Large intestine (tissue), 3 donors: ENCODE results near the gene SLAMF7. TPM values are rescaled to one million over a fixed set of nuclear protein-coding genes. Genes with fewer than 3 reads are reported as not detected.
"Not testable (repeated sequence)": the region's sequence is repeated elsewhere in the genome, so short reads cannot be mapped to it uniquely, and the experiment has no call there.

ENCODE experiments used
- DNase-seq, 2 donors: peaks; one replicate each; pipeline versions ENCODE4 v3.0.0 to v3.0.0-alpha.2; 2013
- H3K27ac ChIP-seq: one replicate; pipeline ENCODE4 v1.5.1; 2013; ENCODE audit warnings: low read length
- H3K27me3 ChIP-seq: 2 replicates; pipeline ENCODE4 v1.6.1; 2013; ENCODE audit warnings: low read length; ENCODE audit not compliant: control insufficient read depth, insufficient read depth
- H3K36me3 ChIP-seq: 2 replicates; pipeline ENCODE4 v1.6.1; 2013; ENCODE audit warnings: low read length; ENCODE audit not compliant: control insufficient read depth, insufficient read depth
- H3K4me1 ChIP-seq: one replicate; pipeline ENCODE4 v1.6.1; 2013; ENCODE audit warnings: low read length; ENCODE audit not compliant: control insufficient read depth, insufficient read depth
- H3K4me3 ChIP-seq: one replicate; pipeline ENCODE4 v1.5.1; 2013; ENCODE audit warnings: low read length
- H3K9me3 ChIP-seq: one replicate; pipeline ENCODE4 v1.6.1; 2013; ENCODE audit warnings: mild to moderate bottlenecking, low read depth, low read length, moderate library complexity; ENCODE audit not compliant: control insufficient read depth
- WGBS: methylation state at CpG from one replicate; pipeline ENCODE4 v1.1.5; 2013; ENCODE audit warnings: low lambda C conversion rate; ENCODE audit not compliant: insufficient coverage; 5-methylcytosine and 5-hydroxymethylcytosine counted together
- polyA plus RNA-seq: library from polyadenylated mRNA; unstranded; fragments of 120-200 nt; gene quantifications from one replicate; pipeline ENCODE4 v1.2.1, GENCODE V29; 2013

Gene SLAMF7
- polyA plus RNA-seq, 1 donor: 5.8 TPM

- Histone ChIP-seq H3K4me3 (no peak overlapping the region), H3K27me3 (peaks cover 6% of the 10 kb centered on the region), H3K27ac (no peak overlapping the region), H3K36me3 (no peaks in the 10 kb centered on the region), H3K4me1 (no peaks in the 10 kb centered on the region), H3K9me3 (no peaks in the 10 kb centered on the region)
- WGBS: no CpG with 5 or more reads among the region's 1 CpG
- no peak for DNase-seq
These were observed 29.3 kb upstream of the SLAMF7 start for GRCh38 chr1:160709715-160710114.

DNA sequence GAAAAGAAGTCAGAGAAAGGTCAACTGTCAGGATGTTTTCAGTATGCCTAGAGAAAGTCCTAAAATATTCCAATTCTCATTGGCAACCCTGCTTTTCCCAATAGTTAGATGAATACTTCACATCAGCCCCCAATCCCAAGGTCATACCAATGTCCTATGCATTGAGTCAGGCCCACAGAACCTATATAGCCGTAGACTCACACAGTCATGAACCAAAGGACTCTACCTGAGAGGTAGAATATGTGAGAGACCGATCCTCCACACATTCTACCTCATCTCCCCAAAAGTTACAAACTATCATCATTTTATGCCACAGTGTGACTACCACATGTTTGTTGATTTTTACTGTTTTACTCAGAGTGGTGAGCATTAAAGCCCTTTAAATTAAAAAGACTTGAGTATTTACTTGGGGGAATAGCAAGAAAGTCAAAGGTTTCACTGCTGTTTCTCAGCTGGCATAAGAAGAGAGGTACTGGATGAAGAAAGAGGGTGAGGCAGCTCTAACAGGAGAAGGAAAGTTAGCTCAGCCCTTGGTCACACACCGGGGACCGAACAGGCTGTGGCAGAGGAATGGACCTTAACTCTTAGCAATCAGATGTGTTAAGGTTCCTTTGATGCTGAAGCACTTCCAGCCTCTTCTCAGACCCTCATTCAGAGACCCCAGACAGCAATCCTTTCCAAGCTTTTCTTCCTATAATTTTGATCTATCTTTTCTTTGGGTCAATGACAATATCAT is 28.4 kb upstream of the SLAMF7 start:
- Histone ChIP-seq H3K27ac (no peak overlapping the region), H3K4me1 (no peaks in the 10 kb centered on the region), H3K27me3 (peaks cover 6% of the 10 kb centered on the region), H3K36me3 (no peaks in the 10 kb centered on the region), H3K4me3 (peak overlapping the region; percentile 16), H3K9me3 (no peaks in the 10 kb centered on the region)
- WGBS: no CpG with 5 or more reads among the region's 4 CpGs
- no peak for DNase-seq

GRCh38 chr1:160711276-160711601 is 27.8 kb upstream of the SLAMF7 start:
- H3K27ac ChIP-seq: no peak overlapping the region
- H3K4me3 ChIP-seq: peak overlapping the region; percentile 16
- no peaks in the 10 kb centered on the region for H3K4me1 ChIP-seq
- peaks cover 6% of the 10 kb centered on the region for H3K27me3 ChIP-seq
- no CpG with 5 or more reads among the region's 2 CpGs for WGBS
- no peaks in the 10 kb centered on the region for H3K36me3 ChIP-seq
- no peak for DNase-seq
- H3K9me3 ChIP-seq: no peaks in the 10 kb centered on the region

DNA sequence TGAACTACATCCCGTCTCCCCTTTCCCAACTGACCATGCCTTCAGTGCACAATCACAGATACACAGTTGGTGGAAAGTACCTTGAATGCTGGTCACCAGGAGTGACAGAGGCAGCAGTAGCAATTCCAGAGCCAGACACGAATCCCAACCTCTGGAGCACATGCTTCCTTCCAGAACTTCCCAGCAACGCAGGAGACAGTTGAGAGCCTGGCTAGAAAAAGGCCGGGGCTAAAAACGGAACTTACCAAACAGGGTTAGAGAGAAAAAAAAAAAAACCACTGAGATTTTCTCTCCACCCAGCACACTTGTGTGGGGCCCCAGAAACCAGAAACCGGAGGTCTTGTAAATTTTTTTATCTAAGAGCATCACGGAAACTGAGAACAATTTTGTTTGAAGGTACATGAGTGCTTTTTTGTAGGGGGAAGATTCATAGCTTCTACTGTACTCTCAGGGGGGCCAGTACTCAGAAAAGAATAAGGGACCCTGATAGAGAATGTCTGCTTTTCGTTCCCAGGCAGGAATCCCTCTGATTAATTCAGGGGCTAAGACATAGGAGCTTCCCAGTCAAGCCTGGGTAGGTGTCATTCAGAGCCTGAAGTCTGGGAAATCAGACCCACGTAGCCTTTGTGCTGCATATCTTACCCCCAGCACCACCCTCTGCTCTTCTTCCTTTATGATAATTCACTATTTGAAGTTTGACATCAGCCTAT is 27.3 kb upstream of the SLAMF7 start, which contains the start of gene CD48:
Gene CD48 (minus strand): TSS at position 221 of the 710 bp plus-strand sequence. CDS start 59 bp downstream, at position 162.
- peaks cover 6% of the 10 kb centered on the region for H3K27me3 ChIP-seq
- H3K27ac ChIP-seq: no peak within 1 kb of the TSS
- 64% methylated on average over 2 of the region's 9 CpGs for WGBS
- peak within 1 kb of the TSS; percentile 16 for H3K4me3 ChIP-seq
- no peaks in the 10 kb centered on the region for H3K4me1 ChIP-seq
- DNase-seq: no peak
- no peaks in the 10 kb centered on the region for H3K36me3 ChIP-seq
- no peaks in the 10 kb centered on the region for H3K9me3 ChIP-seq

GRCh38 chr1:160712525-160713080 is 26.4 kb upstream of the SLAMF7 start:
- not testable (repeated sequence) for H3K9me3 ChIP-seq, H3K27ac ChIP-seq, DNase-seq

DNA sequence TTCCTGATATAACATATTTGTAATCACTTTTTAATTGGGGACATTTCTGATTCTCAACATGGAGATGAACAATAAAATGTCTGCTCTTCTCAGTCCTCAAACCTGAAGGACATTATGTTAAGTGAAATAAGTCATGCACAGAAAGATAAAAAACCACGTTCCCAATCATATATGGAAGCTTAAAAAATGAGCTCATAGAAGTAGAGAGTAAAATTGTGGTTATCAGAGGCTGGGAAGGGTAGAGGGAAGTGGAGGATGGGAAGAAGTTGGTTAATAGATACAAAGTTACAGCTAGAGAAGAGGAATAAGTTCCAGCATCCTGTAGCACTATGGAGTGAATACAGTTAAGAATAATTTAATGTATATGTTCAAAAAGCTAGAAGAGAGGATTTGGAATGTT is 25.9 kb upstream of the SLAMF7 start:
- Histone ChIP-seq H3K27ac (no peak overlapping the region), H3K4me1 (no peaks in the 10 kb centered on the region), H3K27me3 (peaks cover 3% of the 10 kb centered on the region), H3K4me3 (no peak overlapping the region), H3K36me3 (no peaks in the 10 kb centered on the region), H3K9me3 (no peaks in the 10 kb centered on the region)
- DNase-seq: no peak
- WGBS: 92% methylated on average over 1 of the region's 1 CpG

More at GRCh38 chr1:160712525-160713080, 26.4 kb upstream of the SLAMF7 start:
- no CpG with 5 or more reads among the region's 5 CpGs for WGBS
- H3K27me3 ChIP-seq, H3K4me1 ChIP-seq, H3K4me3 ChIP-seq, H3K36me3 ChIP-seq: not testable (repeated sequence)

DNA sequence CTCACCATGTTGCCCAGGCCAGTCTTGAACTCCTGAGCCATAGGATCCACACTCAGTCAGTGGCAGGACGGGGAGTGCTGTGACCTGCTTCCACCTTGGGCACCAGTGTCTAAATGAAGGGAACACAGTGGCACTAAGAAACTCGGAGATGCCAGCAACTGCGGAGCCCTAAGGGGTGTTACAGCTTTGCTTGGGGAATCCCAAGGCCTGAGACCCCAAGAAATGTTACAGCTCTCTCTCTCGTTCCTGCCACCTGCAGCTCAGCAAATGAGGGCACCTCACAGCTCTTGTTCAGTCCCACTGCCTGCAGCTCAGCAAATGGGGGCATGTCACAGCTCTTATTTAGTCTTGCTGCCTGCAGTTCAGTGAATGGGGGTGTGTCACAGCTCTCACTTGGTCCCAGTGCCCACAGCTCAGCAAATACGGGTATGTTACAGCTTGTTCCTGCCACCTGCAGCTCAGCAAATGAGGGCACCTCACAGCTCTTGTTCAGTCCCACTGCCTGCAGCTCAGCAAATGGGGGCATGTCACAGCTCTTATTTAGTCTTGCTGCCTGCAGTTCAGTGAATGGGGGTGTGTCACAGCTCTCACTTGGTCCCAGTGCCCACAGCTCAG is 24.9 kb upstream of the SLAMF7 start:
- not testable (repeated sequence) for H3K27ac ChIP-seq, H3K4me3 ChIP-seq, H3K9me3 ChIP-seq, H3K4me1 ChIP-seq, DNase-seq, H3K36me3 ChIP-seq, H3K27me3 ChIP-seq
- no CpG with 5 or more reads among the region's 5 CpGs for WGBS

DNA sequence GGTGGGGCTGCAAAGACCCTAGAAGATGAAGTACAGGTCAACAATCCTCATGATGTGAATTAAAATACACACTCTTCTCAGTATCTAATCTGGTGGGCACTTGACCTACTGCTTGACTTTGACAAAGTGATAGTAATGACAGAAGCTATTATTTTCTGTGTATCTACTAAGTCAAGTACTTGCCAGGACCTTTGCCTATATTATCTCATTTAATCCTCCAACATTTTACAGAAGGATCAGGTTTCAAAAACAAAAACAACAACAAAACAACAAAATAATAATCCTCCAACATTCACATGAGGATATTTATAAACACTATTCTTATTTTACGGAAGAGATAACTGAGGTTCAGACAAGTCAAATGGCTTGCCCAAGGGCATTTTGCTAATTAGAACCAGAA is 23.0 kb upstream of the SLAMF7 start:
- no peak overlapping the region for H3K27ac ChIP-seq
- no peaks in the 10 kb centered on the region for H3K36me3 ChIP-seq
- H3K27me3 ChIP-seq: peaks cover 3% of the 10 kb centered on the region
- no peak overlapping the region for H3K4me3 ChIP-seq
- 100% methylated on average over 1 of the region's 1 CpG for WGBS
- no peaks in the 10 kb centered on the region for H3K9me3 ChIP-seq
- H3K4me1 ChIP-seq: no peaks in the 10 kb centered on the region
- DNase-seq: no peak

- DNase-seq: no peak
- Histone ChIP-seq H3K9me3 (no peaks in the 10 kb centered on the region), H3K36me3 (no peaks in the 10 kb centered on the region), H3K27me3 (peaks cover 3% of the 10 kb centered on the region), H3K4me1 (no peaks in the 10 kb centered on the region), H3K4me3 (no peak overlapping the region), H3K27ac (no peak overlapping the region)
- 100% methylated on average over 1 of the region's 5 CpGs for WGBS
These were observed 21.7 kb upstream of the SLAMF7 start for GRCh38 chr1:160717306-160717705.

DNA sequence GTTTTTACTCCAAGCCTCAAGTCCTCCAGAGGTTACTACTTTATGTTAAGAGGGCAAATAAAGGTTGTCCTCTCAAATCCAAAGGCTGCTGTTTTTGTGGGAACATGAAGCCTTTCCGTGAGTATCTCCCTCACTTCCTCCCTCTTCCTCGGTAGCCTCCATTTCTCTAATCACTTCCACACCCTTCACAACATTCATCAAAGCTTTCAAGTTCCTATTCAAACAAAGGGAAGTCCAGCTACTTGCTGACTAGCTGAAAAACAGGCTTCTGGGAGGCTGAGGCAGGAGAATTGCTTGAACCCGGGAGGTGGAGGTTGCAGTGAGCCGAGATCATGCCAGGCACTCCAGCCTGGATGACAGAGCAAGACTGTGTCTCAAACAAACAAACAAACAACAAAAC is 20.8 kb upstream of the SLAMF7 start:
- no peaks in the 10 kb centered on the region for H3K4me1 ChIP-seq
- no peaks in the 10 kb centered on the region for H3K9me3 ChIP-seq
- WGBS: 40% methylated on average over 1 of the region's 4 CpGs
- no peaks in the 10 kb centered on the region for H3K36me3 ChIP-seq
- no peak overlapping the region for H3K27ac ChIP-seq
- H3K27me3 ChIP-seq: peaks cover 3% of the 10 kb centered on the region
- DNase-seq: no peak
- H3K4me3 ChIP-seq: no peak overlapping the region
